ES-I3 (cell line): ENCODE measurements around the gene SNX27.
"Not testable (repeated sequence)": the region's sequence is repeated elsewhere in the genome, so short reads cannot be mapped to it uniquely, and the experiment has no call there.

Experiments used
- H3K36me3 ChIP-seq: 2 replicates; pipeline ENCODE4 v1.6.1; 2013; ENCODE audit warnings: mild to moderate bottlenecking, low read length, control low read depth, moderate library complexity; ENCODE audit not compliant: insufficient read depth
- H3K4me1 ChIP-seq: 2 replicates; pipeline ENCODE4 v1.6.1; 2013; ENCODE audit warnings: mild to moderate bottlenecking, control low read depth, low read length; ENCODE audit not compliant: insufficient read depth
- H3K9ac ChIP-seq: 2 replicates; pipeline ENCODE4 v1.6.1; 2013; ENCODE audit warnings: low read depth, mild to moderate bottlenecking, low read length, moderate library complexity
- H3K9me3 ChIP-seq: 2 replicates; pipeline ENCODE4 v1.6.1; 2013; ENCODE audit warnings: mild to moderate bottlenecking, low read length, moderate library complexity; ENCODE audit not compliant: control insufficient read depth, insufficient read depth

Gene SNX27

GRCh38 chr1:151613282-151613780 is 1.5 kb downstream of the SNX27 start:
- Histone ChIP-seq H3K4me1 (peaks cover 14% of the 10 kb centered on the region), H3K36me3 (peaks cover 3% of the 10 kb centered on the region; the same call in 1 of the 2 replicates), H3K9me3 (no peaks in the 10 kb centered on the region), H3K9ac (peak overlapping the region; percentile 76)

- Histone ChIP-seq H3K36me3 (peaks cover 3% of the 10 kb centered on the region; the same call in 1 of the 2 replicates), H3K9ac (no peak overlapping the region), H3K4me1 (peaks cover 26% of the 10 kb centered on the region), H3K9me3 (no peaks in the 10 kb centered on the region)
Measured at GRCh38 chr1:151615711-151616504, 4.1 kb downstream of the SNX27 start.

GRCh38 chr1:151616505-151616849 is 4.6 kb downstream of the SNX27 start:
- peaks cover 3% of the 10 kb centered on the region; the same call in 1 of the 2 replicates for H3K36me3 ChIP-seq
- H3K9me3 ChIP-seq: no peaks in the 10 kb centered on the region
- H3K4me1 ChIP-seq: peaks cover 25% of the 10 kb centered on the region
- no peak overlapping the region for H3K9ac ChIP-seq

DNA sequence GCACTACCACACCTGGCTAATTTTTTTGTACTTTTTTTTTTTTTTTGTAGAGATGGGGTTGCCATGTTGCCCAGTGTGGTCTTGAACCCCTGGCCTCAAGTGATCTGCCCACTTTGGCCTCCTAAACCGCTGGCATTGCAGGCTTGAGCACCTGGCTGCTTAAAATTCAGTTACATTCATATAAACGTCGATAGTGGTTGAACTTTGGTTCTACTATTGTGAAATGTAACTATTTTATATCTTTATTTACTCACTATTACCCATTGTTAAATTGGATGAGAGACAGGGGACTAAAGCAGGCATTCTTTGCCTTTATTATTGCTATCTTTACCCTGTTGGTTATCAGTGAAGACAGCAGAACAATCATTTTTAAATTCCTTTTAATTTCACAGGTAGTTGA is 6.2 kb downstream of the SNX27 start:
- no peak overlapping the region for H3K9ac ChIP-seq
- H3K4me1 ChIP-seq: peaks cover 24% of the 10 kb centered on the region
- H3K9me3 ChIP-seq: no peaks in the 10 kb centered on the region
- H3K36me3 ChIP-seq: peaks cover 3% of the 10 kb centered on the region; the same call in 1 of the 2 replicates

GRCh38 chr1:151618470-151618869 is 6.6 kb downstream of the SNX27 start:
- peaks cover 3% of the 10 kb centered on the region; the same call in 1 of the 2 replicates for H3K36me3 ChIP-seq
- H3K9ac ChIP-seq: no peak overlapping the region
- peaks cover 24% of the 10 kb centered on the region for H3K4me1 ChIP-seq
- H3K9me3 ChIP-seq: no peaks in the 10 kb centered on the region

DNA sequence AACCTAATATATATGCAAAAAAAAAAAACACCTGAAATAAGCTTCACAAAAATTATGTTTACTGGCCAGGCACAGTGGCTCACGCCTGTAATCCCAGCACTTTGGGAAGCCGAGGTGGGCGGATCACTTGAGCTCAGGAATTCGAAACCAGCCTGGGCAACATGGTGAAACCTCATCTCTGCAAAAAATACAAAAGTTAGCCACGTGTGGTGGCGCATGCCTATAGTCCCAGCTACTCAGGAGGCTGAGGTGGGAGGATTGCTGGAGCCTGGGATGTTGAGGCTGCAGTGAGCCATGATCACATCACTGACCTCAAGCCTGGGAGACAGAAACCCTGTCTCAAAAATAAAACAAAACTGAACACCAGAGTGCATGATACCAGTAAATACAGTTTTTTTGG is 7.1 kb downstream of the SNX27 start:
- H3K36me3 ChIP-seq, H3K9me3 ChIP-seq, H3K9ac ChIP-seq: not testable (repeated sequence)
- H3K4me1 ChIP-seq: peaks cover 20% of the 10 kb centered on the region

DNA sequence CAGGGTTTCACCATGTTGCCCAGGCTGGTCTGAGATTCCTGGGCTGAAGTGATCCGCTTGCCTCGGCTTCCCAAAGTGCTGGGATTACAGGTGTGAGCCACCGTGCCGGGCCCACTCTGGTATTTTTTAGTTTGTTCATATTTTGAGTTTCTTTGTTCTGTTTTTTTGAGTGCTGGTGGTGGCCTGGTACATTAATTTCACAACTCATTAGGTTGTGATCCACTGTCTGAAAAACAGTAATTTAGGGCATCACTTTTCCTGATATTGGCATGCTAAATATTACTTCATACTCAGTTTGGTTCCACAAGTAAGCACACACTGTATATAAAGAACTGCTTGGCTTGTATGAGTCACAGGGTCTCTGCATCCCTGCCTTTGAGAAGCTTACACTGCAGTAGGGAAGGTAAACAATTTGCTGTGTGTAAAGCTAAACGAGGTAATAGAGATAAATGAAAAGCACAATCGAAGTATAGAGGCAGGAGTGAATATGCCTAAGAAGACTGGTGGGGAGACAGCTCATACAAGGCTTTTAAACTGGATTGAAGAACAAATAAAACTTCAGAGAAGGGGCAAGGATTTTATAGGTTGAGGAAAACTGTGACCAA is 7.7 kb downstream of the SNX27 start:
- no peaks in the 10 kb centered on the region for H3K9me3 ChIP-seq

GRCh38 chr1:151620286-151620685 is 8.4 kb downstream of the SNX27 start:
- Histone ChIP-seq H3K36me3 (no peaks in the 10 kb centered on the region), H3K4me1 (peaks cover 19% of the 10 kb centered on the region)

More for the DNA sequence above, 7.7 kb downstream of the SNX27 start:
- Histone ChIP-seq H3K36me3 (peaks cover 3% of the 10 kb centered on the region; the same call in 1 of the 2 replicates), H3K4me1 (peaks cover 19% of the 10 kb centered on the region), H3K9ac (no peak overlapping the region)

DNA sequence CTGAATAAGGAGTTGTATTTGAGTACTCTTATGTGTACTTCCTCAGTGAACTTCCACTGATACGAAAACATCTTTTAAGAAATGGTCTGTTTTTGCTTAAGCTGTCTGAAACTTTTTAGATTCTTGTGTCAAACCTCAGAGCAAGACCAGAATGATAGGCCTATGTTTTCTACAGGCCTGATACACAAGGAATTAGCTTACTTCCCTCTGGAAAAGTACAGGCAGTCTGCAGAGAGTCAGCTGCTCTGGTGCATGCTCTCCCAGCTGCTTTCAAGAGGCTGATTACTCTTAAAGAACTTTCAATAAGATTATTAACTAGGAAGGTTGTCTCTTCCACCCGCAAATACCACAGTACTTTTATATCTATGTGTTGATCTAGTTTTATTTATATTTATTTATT is 9.5 kb downstream of the SNX27 start:
- no peaks in the 10 kb centered on the region for H3K9me3 ChIP-seq
- no peak overlapping the region for H3K9ac ChIP-seq
- peaks cover 19% of the 10 kb centered on the region for H3K4me1 ChIP-seq
- H3K36me3 ChIP-seq: no peaks in the 10 kb centered on the region

More at GRCh38 chr1:151620286-151620685, 8.4 kb downstream of the SNX27 start:
- Histone ChIP-seq H3K9ac (no peak overlapping the region), H3K9me3 (no peaks in the 10 kb centered on the region)

- H3K4me1 ChIP-seq: peaks cover 8% of the 10 kb centered on the region
- H3K36me3 ChIP-seq: no peaks in the 10 kb centered on the region
- H3K9ac ChIP-seq: no peak overlapping the region
- H3K9me3 ChIP-seq: no peaks in the 10 kb centered on the region
Measured at GRCh38 chr1:151624783-151625182, 12.9 kb downstream of the SNX27 start.

DNA sequence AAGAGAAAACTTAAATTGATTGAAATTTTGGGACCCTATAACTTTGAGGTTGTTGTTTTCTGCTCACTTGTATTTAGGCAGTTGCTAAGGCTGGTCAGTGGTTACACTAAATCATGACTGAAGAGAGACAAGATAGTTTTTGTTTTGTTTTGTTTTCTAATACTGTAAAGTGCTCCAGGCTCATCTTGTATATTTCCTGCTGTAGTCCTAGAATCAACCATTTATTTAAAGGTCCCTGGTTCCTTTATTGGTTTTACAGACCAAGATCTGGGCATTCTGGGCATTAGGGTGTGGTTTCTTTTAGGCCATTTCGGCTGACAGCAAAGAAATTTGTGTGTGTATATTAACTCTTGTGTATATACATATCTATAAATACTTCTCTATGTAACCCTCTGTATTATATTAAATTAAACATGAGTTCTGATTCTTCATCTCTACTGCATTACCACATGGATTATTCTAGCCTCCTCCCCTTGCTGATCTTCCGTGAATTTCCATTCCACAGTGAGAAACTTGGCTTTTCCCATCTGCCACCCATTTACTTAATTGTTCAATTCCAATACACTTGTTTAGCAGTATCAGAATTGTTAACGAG is 15.0 kb downstream of the SNX27 start:
- no peaks in the 10 kb centered on the region for H3K9me3 ChIP-seq
- H3K4me1 ChIP-seq: no peaks in the 10 kb centered on the region
- no peak overlapping the region for H3K9ac ChIP-seq
- H3K36me3 ChIP-seq: no peaks in the 10 kb centered on the region

DNA sequence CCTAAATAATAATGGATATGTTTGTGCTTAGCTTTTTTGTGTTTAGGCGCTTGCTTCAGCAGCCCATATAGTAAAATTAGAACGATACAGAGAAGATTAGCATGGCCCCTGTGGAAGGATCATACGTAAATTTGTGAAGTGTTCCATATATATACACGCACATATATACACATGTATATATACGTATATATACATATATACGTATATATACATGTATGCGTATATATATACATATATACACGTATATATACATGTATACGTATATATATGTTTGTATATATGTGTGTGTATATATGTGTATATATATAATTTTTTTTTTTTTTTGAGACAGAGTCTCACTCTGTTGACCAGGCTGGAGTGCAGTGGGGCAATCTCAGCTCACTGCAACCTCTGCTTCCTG is 17.4 kb downstream of the SNX27 start:
- H3K9ac ChIP-seq: no peak overlapping the region
- no peaks in the 10 kb centered on the region for H3K9me3 ChIP-seq
- H3K36me3 ChIP-seq: no peaks in the 10 kb centered on the region
- no peaks in the 10 kb centered on the region for H3K4me1 ChIP-seq

DNA sequence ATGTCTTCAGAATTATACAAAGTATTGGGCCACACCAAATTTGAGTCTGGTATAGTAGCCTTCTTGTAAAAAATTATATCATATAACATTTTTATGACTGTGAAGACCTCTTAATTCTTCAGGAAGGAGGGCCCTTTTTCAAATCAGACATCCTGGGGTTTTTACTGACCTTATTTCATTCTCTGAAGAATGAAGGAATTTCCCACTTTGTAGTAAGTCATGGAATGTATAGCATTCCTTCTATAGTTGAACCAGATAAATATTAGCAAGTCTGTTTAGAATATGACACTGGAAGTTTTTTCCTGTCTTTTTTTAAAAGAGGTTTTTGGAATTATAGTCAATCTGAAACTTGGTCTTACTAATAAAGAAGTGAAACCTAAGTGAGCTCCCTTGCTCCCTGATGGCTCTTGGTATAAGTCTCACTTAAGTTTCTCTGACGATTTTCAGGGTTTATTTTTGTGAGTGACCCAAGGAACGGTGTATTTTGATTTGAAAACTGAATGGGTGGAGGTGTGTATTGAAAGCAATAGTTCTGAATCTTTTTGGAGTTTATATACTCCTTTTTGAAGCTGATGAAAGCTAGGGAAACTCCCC is 23.7 kb downstream of the SNX27 start:
- Histone ChIP-seq H3K36me3 (no peaks in the 10 kb centered on the region), H3K9ac (no peak overlapping the region), H3K4me1 (peaks cover 2% of the 10 kb centered on the region; the same call in 1 of the 2 replicates), H3K9me3 (no peaks in the 10 kb centered on the region)

GRCh38 chr1:151638074-151638775 is 26.4 kb downstream of the SNX27 start:
- Histone ChIP-seq H3K36me3 (no peaks in the 10 kb centered on the region), H3K9me3 (no peaks in the 10 kb centered on the region), H3K4me1 (peaks cover 2% of the 10 kb centered on the region; the same call in 1 of the 2 replicates), H3K9ac (no peak overlapping the region)
